ENCODE results near the gene GALM. TPM values are rescaled to one million over a fixed set of nuclear protein-coding genes. Genes with fewer than 3 reads are reported as not detected.
A peak's percentile ranks its signal among the peaks of the same experiment; 100 is the strongest.

GALM gene
- total and polyA plus RNA-seq, 10 of the 15 experiments (the other 5 are each of a cell fraction or from before 2014, with no cell fraction given) = 1.1 to 4.0 (median 1.7) TPM

- TF ChIP-seq ELK1 (IDR thresholded peaks at IDR 0.05; ENCODE audit: low read depth, low read length) = no peak
- TF ChIP-seq NRF1 (conservative IDR thresholded peaks at IDR 0.05; ENCODE audit: low read depth, low read length) = no peak
- no peak for TF ChIP-seq HSF1 (IDR thresholded peaks at IDR 0.05; ENCODE audit: low read depth, low read length)
- TF ChIP-seq SMARCA5 (IDR thresholded peaks at IDR 0.05) = no peak
- TF ChIP-seq REST (IDR thresholded peaks at IDR 0.05; ENCODE audit: low read depth, low read length) = no peak
- TF ChIP-seq PKNOX1 (IDR thresholded peaks at IDR 0.05) = peak; percentile 89
- 0 out of 2 replicates have a peak, but pooled peaks have one; percentile 23 for TF ChIP-seq SIN3A (IDR thresholded peaks at IDR 0.05; ENCODE audit: low read depth, low read length)
- TF ChIP-seq USF2 (IDR thresholded peaks at IDR 0.05; ENCODE audit: borderline replicate concordance, low read depth, low read length) = no peak
- TF ChIP-seq E2F8 (IDR thresholded peaks at IDR 0.05; ENCODE audit: low read depth, partially characterized antibody) = no peak
- TF ChIP-seq PAX8 (IDR thresholded peaks at IDR 0.05) = no peak
- TF ChIP-seq CHD4 (IDR thresholded peaks at IDR 0.05) = no peak
- no peak for TF ChIP-seq NFIC (IDR thresholded peaks at IDR 0.05; ENCODE audit: low read depth, low read length)
- no peak for TF ChIP-seq ZNF622 (IDR thresholded peaks at IDR 0.05)
- TF ChIP-seq YY1 (IDR thresholded peaks at IDR 0.05; ENCODE audit: low read depth, low read length) = no peak
- no peak for TF ChIP-seq WRNIP1 (IDR thresholded peaks at IDR 0.05; ENCODE audit: borderline replicate concordance, low read depth, low read length)
- no peak for TF ChIP-seq LARP7 (IDR thresholded peaks at IDR 0.05)
- TF ChIP-seq IRF3 (IDR thresholded peaks at IDR 0.05) = no peak
These were observed 83.3 kb downstream of the GALM start (continued) for GRCh38 chr2:38748943-38749804.
